Epidermal melanocyte (primary cell): ENCODE measurements around the gene SEPTIN7.

Source experiments
- DNase-seq: peaks from one replicate; pipeline ENCODE4 v3.0.0; 2011; ENCODE audit warnings: low spot score; ENCODE audit not compliant: insufficient read length

Gene SEPTIN7

DNA sequence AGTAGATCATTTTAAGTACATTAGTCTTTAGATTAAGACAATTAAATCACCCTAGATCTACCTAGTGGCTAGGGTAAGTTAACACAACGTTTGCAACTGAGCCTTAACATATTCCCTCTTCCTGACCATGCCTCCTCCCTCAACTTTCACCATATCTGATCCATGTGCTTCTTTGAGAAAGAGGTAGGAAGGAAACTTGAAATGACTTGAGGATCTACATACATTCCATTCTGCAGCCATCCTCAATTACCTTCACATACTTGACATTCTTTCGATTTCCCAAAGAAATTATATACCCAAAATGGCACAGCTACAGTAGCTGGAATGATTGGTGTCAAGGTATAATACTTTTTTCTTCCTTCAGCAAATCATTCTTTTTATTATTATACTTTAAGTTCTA lies 12.9 kb upstream of the SEPTIN7 start:
- no peak for DNase-seq

- DNase-seq, result no peak
Observed at GRCh38 chr7:35792472-35792871, 8.4 kb upstream of the SEPTIN7 start.

GRCh38 chr7:35792873-35793489 lies 7.9 kb upstream of the SEPTIN7 start:
- DNase-seq, result no peak

DNA sequence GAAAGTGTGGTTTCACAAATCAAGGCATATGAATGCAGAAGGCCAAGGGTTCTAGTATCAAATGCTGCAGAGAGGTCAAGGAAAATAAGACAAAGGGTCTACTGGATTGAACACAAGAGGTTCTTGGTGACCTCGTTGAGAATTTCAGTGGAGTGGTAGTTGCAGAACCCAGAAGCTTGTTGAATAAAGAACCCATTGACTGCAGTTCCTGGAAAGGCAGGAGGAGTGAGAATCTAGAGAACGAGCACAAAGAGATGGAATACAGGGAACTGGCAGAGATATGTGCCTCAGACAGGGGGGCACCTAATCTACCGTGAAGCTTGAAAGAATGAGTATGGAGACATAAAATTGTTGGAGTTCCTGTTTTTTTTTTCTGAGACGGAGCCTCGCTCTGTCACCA lies 3.5 kb upstream of the SEPTIN7 start:
- no peak for DNase-seq

- no peak for DNase-seq
Observed at GRCh38 chr7:35799846-35800717, 775 bp upstream of the SEPTIN7 start.

DNA sequence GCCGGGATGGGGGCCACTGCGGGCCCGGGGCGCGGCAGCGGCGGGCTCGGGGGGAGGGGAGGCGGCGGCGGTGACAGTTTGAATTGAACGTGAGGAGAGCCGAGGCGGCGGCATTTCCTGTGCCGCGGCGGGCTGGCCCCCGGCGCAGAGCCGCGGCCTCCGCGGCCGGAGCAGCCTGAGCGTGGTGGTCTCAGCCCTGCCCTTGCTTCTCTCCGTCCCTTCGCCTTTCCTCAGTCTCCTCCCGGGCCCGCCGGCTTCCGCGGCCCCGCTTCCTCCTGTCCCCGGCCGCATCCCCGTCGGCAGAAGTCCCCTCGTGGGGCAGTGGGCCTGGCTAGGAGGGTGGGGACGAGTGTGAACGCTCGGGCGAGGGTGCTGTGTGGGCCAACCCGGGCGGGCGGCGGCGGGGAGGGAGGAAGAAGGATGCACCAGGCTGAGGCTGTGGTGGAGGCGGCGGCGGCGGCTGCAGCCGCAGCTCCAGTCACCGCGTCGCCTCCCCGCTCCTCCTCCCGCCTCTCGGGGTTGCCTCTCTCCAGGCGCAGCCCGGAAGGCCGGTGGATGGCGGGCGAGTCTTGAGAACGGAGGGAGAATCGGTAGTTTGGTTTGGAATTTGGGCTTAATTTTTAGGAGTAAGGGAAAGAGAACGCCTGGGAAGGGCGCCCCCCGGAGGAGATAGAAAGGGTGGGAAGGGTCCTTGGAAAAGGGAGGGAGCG lies 690 bp downstream of the SEPTIN7 start:
- DNase-seq, result peak; percentile 27

DNA sequence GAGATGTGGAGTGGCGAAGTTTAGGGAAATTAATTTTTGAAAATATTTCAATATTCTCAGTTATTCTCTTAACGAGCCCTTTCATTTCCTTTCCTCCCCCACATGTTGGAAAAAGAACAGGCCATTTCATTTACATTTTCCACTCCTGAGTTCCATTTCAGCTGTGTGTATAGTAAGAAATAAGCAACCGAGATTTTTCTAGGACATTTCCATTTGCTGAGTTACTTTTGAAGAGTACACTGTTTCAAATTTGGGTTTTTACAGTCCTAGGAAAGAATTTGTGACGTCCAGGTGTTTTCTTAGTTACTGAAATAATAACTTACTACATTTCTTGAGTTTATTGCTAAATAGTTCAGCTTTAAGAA lies 1.2 kb downstream of the SEPTIN7 start:
- DNase-seq, result no peak

DNA sequence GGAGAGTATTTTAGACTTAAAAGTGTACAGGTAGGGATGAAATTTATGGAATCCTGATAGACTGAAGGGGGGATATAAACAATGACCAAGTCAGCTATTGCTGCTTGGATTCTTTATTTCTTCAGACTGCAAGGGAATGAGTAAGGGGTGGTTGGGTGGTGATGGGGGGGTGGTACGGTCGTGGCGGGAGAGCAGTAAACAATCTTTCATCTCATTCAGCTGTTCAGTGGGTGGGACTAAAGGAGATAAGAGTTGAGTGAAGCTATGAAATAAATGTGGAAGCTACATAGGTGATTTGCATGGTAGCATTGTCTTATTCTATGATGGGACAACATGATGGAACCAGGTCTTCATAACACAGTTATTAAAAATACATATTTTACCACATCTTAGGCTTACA lies 1.8 kb downstream of the SEPTIN7 start:
- DNase-seq, result no peak

DNA sequence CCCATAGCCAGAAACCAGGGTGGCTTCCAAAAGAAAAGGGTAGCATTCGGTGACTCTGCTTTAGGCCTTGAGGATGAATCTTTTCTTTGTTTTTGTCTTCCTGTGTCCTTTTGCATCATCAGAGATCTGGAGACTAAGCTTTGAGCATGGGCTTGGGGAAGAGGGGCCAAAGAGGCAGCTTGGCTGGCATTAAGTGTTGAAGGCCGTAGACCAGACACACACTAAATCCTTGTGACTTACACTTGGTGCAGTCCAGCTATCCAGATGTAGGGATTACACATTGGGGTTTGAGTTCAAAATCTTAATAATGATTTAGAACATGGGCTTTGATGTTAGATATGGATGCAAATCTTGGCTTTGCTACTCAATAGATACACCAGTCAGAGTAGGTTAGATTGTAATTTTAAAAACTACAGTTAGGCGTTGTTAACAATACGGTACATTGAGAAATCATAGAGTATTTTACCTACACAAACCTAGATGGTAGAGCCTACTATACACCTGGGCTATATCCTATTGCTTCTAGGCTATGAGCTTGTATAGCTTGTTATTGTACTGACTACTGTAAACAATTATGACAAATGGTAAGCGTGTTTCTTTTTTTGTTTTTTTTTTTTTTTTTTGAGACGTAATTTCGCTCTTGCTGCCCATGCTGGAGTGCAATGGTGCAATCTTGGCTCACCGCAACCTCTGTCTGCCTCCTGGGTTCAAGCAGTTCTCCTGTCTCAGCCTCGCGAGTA lies 3.5 kb downstream of the SEPTIN7 start:
- no peak for DNase-seq

DNA sequence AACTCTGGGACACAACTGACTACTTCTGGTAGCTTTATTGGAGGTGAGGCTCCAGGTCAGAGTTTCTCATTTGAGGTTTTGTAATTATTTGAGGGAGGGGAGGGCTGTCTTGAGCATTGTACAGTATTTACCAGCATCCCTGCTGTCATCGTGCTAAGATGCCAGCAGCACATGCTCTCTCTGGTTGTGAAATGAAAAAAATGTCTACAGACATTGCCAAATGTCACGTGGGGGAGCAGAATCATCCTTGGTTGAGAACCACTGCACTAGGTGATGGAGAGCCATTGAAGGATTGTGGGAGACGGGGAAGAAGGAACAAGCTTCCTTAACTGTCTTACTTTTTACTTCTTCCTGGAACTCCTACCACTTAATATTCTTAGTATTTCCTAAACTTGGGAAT lies 5.0 kb downstream of the SEPTIN7 start:
- DNase-seq, result no peak

DNA sequence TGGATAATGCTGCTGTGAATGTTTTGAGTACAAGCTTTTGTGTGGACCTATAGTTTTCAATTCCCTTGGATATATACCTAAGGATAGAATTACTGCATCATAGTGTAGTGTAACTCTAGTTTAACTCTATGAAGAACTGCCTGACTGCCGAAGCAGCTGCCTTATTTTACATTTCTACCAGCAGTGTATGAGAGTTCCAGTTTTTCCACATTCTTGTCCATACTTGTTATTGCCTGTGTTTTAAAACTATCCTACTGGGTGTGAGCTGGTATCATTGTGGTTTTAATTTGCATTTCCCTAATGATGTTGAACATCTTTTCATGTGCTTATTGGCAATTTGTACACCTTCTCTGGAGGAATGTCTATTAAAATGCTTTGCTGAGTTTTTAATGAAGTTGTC lies 15.7 kb downstream of the SEPTIN7 start:
- no peak for DNase-seq

DNA sequence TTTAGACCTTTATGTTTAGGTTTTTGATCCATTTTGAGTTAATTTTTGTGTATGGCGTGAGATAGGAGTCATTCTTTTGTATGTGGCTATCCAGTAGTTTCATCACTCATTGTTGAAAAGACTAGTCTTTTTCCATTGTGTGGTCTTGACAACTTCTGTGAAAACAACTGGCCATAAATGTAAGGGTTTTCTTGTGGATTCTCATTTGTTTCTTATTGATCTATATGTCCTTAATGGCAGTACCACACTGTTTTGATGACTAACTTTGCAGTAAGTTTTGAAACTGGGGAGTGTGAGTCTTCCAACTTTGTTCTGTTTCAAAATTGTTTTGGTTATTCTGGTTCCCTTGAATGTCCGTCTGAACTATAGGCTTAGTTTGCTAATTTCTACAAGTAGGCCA lies 16.3 kb downstream of the SEPTIN7 start:
- no peak for DNase-seq

DNA sequence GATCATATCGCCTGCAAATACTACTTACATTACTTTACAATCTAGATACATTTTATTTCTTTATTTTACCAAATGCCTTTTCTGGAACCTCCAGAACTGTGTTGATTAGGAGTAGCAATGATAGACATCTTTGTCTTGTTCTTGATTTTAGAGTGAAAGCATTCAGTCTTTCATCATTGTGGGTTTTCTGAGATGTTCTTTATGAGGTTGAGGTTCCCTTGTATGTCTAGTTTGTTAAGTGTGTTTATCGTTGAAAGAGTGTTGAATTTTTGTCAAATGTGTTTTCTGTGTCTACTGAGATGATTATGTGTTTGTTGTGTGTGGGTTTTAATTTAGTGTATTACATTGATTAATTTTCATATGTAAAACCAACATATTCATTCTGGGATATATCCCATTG lies 17.1 kb downstream of the SEPTIN7 start:
- no peak for DNase-seq

DNA sequence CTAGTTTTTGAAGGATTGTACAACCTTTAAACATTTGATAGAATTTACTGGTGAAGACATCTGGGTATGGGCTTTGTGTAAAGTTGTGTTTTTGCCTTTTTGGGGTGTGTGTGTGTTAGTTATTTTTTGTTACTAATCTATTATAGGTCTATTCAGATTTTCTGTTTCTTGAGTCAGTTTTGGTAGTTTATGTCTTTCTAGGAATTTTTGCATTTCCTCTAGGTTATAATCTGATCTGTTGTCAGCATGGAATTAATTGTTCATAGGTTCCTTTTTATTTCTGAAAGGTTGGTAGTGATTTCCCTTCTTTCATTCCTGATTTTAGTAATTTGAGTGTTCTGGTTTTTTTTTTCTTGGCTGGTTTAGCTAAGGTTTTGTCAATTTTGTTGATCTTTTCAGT lies 17.7 kb downstream of the SEPTIN7 start:
- no peak for DNase-seq

DNA sequence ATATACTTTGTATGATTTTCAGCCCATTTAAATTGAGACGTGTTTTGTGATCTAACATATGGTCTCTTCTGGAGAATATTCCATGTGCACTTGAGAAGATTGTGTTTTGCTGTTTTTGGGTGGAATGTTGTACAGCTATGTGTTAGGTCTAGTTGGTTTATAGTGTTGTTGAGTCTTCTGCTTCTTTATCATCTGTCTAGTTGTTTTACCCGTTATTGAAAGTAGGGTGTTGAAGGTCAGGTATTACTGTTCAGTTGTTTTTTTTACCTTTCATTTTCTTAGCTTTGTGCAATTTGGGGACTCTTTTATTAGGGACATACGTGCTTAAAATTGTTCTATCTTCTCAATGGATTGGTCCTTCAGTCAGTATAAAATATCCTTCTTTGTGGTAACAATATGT lies 18.5 kb downstream of the SEPTIN7 start:
- DNase-seq, result no peak

DNA sequence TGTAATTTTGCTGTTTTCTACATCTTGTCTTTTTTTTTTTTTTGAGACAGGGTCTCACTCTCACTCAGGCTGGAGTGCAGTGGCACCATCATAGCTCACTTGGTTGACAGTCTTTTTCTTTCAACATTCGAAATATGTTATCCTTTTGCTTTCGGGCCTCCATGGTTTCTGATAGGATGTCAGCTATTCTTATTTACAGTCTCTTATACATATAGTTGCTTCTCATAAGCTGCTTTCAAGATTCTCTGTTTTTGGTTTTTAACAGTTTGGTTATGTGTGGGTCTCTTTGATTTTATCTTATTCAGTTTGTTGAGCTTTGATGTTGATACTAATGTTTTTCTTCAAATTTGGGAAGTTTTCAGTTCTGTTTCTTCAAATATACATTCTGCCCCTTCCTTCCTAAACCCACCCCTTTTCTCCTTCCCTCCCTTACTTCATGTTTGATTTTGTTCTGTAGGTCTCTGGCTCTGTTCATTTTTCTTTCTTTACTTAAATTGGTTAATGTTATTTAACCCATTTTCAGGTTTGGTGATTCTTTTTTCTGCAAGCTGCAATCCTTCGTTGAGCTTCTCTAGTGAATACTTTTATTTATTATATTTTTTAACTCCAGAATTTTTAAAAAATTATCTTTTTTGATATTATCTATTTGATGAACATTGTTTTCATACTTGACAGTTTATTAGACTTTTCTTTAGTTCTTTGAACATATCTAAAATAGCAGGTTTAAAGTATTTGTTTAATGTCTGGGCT lies 19.3 kb downstream of the SEPTIN7 start:
- DNase-seq, result no peak

- DNase-seq, result no peak
Observed at GRCh38 chr7:35820858-35821257, 20.0 kb downstream of the SEPTIN7 start.

- no peak for DNase-seq
Observed at GRCh38 chr7:35823440-35823839, 22.6 kb downstream of the SEPTIN7 start.

DNA sequence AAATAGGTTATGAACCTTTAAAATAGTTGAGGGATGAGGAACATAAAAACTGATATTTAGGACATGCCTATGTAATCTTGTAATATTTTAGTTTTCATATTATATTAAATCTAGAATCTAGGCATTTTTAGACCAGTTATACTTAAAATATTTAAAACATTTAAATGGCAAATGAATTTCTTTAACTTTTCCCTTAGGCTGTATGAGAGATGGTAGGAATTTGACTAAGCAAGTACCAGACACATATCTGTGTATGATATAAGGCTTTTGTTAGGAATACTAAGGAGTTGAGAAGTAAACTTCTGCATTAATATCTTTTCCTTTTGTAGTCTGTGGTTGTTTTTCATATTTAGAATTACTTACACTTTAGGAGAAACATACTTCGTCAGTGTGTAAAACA lies 25.1 kb downstream of the SEPTIN7 start:
- no peak for DNase-seq

GRCh38 chr7:35826751-35827150 lies 25.9 kb downstream of the SEPTIN7 start:
- no peak for DNase-seq

- no peak for DNase-seq
Observed at GRCh38 chr7:35828817-35829216, 28.0 kb downstream of the SEPTIN7 start.
